Measurements from ENCODE around the gene EML6.

Gene EML6

DNA sequence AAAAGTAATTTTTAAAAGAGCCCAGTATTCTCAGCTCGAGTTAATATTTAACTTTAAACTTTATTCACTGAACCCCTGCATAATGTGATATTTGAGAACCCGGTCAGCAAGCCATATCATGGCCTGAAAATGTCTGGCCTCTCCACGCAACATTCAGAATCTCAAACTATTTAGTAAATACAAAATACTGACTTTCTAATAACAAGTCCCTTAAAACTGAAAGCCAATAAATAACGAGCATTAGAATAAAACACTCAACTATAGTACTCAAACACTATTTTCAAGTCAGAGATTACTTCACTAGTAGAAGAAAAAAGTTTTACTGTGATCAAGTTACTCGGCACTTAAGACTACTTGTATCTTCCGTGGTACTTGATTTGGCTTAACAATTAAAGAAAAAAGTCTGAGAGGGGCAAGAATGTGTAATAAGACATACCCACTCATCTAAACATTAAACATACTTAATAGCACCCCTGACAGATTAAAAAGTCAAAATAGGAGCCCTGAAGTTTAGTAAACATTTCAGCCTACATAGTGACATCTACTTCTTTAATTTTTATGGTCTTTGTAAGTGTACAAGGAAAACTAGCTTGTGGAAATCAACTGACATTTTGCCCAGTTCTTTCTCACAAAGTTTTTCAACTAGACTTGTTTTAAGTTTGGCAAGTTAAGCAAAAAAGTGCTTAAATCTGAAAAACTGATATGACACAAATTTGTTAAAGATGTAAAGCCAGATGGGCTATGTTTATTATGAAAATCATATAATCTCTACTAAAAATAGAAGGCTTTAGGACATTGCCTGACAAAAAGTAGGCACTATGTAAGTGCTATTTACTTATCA, 288.6 kb downstream of the EML6 start:
- TF ChIP-seq, protein P1, sequence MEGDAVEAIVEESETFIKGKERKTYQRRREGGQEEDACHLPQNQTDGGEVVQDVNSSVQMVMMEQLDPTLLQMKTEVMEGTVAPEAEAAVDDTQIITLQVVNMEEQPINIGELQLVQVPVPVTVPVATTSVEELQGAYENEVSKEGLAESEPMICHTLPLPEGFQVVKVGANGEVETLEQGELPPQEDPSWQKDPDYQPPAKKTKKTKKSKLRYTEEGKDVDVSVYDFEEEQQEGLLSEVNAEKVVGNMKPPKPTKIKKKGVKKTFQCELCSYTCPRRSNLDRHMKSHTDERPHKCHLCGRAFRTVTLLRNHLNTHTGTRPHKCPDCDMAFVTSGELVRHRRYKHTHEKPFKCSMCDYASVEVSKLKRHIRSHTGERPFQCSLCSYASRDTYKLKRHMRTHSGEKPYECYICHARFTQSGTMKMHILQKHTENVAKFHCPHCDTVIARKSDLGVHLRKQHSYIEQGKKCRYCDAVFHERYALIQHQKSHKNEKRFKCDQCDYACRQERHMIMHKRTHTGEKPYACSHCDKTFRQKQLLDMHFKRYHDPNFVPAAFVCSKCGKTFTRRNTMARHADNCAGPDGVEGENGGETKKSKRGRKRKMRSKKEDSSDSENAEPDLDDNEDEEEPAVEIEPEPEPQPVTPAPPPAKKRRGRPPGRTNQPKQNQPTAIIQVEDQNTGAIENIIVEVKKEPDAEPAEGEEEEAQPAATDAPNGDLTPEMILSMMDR (IDR thresholded peaks at IDR 0.05; ENCODE audit: low read depth, low read length) = no peak
- TF ChIP-seq MYC (IDR thresholded peaks at IDR 0.05; ENCODE audit: low read depth, low read length) (no peak), POLR2A (IDR thresholded peaks at IDR 0.05; ENCODE audit: extremely low read depth, insufficient read length) (no peak)
- TF ChIP-seq, protein P2, sequence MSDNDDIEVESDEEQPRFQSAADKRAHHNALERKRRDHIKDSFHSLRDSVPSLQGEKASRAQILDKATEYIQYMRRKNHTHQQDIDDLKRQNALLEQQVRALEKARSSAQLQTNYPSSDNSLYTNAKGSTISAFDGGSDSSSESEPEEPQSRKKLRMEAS (IDR thresholded peaks at IDR 0.05; ENCODE audit: low read depth, low read length) = no peak
- no peak for DNase-seq (ENCODE audit: low read depth)
- H3K4me3 ChIP-seq (ENCODE audit: low read depth, low read length) = no peak overlapping the region

DNA sequence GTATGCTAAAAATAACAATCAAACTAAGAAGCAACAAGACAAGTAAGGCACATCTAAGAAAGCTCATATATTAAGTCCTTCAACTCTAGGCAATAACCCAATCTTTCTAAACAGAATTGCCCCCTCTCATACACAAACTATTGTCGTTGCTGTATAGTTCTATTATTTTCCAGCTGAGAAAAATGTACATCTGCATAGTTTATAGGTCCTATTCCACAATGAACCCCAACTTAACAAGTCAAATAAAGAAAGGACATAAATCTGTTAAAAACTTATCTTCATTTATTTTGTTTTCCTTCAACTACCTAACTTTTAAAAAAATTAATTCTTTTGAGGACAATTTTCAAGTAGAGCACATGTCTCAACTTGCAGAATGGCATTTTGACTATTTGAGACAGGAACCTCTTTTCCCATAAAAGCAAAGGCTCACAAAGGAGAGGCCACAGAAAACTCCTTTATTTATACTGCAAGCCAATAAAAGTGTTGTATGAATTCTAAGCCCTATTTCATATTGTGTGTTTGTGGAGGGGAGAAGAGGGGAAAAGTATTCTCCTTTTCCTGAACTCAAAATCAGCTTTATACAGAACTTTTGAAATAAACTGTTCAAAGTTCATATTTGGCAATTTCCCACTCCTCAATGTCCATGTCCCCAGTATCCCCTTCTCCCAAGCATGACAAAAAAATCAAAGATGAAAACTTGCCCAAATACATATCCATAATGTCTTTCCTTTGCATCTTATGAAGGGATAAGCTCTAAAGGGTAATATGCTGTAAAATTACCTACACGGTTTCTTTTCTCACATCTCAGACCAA, 289.4 kb downstream of the EML6 start:
- TF ChIP-seq, protein P1 (IDR thresholded peaks at IDR 0.05; ENCODE audit: low read depth, low read length) = no peak
- TF ChIP-seq POLR2A (IDR thresholded peaks at IDR 0.05; ENCODE audit: extremely low read depth, insufficient read length) = no peak
- TF ChIP-seq MYC (IDR thresholded peaks at IDR 0.05; ENCODE audit: low read depth, low read length) = no peak
- TF ChIP-seq, protein P2 (IDR thresholded peaks at IDR 0.05; ENCODE audit: low read depth, low read length) = no peak

DNA sequence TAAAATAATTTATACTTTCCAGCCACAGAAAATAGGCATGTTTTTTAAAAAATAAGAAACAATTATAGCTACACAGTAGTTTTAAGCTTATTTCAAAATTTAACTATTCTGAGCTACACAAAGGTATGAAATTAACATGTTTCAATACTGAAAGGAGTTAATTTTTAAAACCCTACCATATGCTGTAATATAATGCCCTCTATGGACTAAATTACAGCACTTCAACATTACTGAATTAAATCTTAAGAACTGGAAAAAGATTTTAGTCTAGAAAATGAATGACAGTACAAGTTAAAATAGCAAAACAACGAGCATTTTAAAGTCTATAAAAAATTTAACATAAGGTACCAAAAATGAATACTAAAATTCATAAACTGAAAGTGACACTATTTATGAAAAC, 290.5 kb downstream of the EML6 start:
- no peak for DNase-seq (ENCODE audit: low read depth)
- no peak for TF ChIP-seq MYC (IDR thresholded peaks at IDR 0.05; ENCODE audit: low read depth, low read length)
- no peak for TF ChIP-seq POLR2A (IDR thresholded peaks at IDR 0.05; ENCODE audit: extremely low read depth, insufficient read length)
- TF ChIP-seq, protein P1 (IDR thresholded peaks at IDR 0.05; ENCODE audit: low read depth, low read length) = no peak
- TF ChIP-seq, protein P2 (IDR thresholded peaks at IDR 0.05; ENCODE audit: low read depth, low read length) = no peak
- H3K4me3 ChIP-seq (ENCODE audit: low read depth, low read length) = no peak overlapping the region

More for the DNA sequence above, 289.4 kb downstream of the EML6 start:
- no peak overlapping the region for H3K4me3 ChIP-seq (ENCODE audit: low read depth, low read length)
- no peak for DNase-seq (ENCODE audit: low read depth)

DNA sequence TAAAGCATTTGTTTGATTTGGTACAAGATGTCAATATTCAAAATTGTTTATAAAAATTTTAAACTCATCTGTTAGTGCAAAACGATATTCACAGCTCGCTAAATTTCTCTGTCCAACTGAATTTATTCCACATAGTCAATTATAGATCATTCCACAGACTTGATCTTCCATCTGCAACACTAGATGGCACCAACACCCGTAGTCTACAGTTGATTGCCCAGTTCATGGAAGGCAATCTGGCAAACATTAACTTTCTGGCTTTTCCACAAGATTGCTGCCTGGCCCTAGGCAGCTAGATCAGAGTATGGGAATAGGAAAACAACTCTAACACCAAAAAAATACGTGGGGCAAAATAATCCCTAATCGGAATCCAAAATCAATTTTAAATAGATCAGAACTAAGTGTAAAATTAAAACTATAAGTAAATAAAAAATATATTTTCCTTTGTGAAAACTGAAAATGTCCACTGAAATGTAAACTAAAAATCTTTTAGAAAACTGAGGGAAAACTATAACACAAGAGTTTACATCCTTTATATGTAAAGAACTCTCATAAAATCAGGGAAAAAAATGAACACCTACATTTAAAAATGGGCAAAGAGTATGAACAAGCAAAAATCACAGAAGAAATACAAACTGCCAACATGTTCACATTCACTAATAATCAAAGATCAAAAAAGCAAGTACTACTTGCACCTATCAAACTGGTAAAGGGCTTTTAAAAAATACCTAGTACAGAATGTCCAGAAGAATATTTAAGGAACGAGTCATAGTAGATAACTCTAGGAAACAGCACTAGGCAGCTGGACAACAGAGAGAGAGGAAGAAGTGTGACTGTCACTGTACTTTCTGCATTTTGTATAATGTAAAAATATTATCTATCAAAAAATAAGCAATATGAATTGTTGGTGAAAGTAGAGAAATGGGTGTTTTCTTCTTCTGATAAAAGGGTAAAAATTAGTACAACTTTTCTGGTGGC, 291.8 kb downstream of the EML6 start:
- no peak for TF ChIP-seq MYC (IDR thresholded peaks at IDR 0.05; ENCODE audit: low read depth, low read length)
- TF ChIP-seq, protein P1 (IDR thresholded peaks at IDR 0.05; ENCODE audit: low read depth, low read length) = peak; percentile 55
- peak; percentile 77 for DNase-seq (ENCODE audit: low read depth)
- no peak overlapping the region for H3K4me3 ChIP-seq (ENCODE audit: low read depth, low read length)

DNA sequence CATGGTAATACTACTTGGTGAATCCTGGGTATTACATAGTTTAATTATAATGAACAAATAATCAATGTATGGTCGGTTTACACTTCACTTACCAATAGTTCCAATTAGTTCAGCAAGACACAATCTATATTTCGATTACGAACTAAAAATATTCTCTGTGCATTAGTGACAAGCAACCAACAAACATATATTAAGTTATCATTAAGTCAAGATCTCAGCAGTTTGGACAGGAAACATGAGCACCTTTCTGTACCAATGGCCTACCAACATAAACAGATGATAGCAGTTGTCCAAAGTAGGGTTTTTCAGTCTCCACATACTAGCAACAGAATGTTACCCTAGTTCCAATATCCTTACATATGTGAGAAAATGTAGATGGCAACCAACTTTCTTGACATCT, 294.0 kb downstream of the EML6 start:
- TF ChIP-seq, protein P1 (IDR thresholded peaks at IDR 0.05; ENCODE audit: low read depth, low read length) = no peak
- no peak overlapping the region for H3K4me3 ChIP-seq (ENCODE audit: low read depth, low read length)
- no peak for DNase-seq (ENCODE audit: low read depth)
